ENCODE results near the gene KMT2C. TPM values are rescaled to one million over a fixed set of nuclear protein-coding genes. Genes with fewer than 3 reads are reported as not detected.
"Not testable (repeated sequence)": the region's sequence is repeated elsewhere in the genome, so short reads cannot be mapped to it uniquely, and the experiment has no call there.

KMT2C gene
- total RNA-seq, 1 donor from 2014 or later: 42.8 TPM

GRCh38 chr7:152362128-152362926 is 73.5 kb downstream of the KMT2C start:
- DNase-seq (ENCODE audit: low read depth): no peak

GRCh38 chr7:152355474-152356057 is 80.2 kb downstream of the KMT2C start:
- no peak for DNase-seq (ENCODE audit: low read depth)

GRCh38 chr7:152354061-152354460 is 81.7 kb downstream of the KMT2C start:
- no peak for DNase-seq (ENCODE audit: low read depth)

GRCh38 chr7:152353281-152353680 is 82.5 kb downstream of the KMT2C start:
- not testable (repeated sequence) for DNase-seq (ENCODE audit: low read depth)

- not testable (repeated sequence) for DNase-seq (ENCODE audit: low read depth)
These were observed 84.1 kb downstream of the KMT2C start for GRCh38 chr7:152351747-152352146.

GRCh38 chr7:152351168-152351567 is 84.6 kb downstream of the KMT2C start:
- no peak for DNase-seq (ENCODE audit: low read depth)

GRCh38 chr7:152347888-152348287 is 87.9 kb downstream of the KMT2C start:
- no peak for DNase-seq (ENCODE audit: low read depth)

- DNase-seq (ENCODE audit: low read depth): no peak
These were observed 91.5 kb downstream of the KMT2C start for GRCh38 chr7:152344253-152344652.

GRCh38 chr7:152342796-152343195 is 93.0 kb downstream of the KMT2C start:
- DNase-seq (ENCODE audit: low read depth): no peak

GRCh38 chr7:152341914-152342236 is 93.9 kb downstream of the KMT2C start:
- DNase-seq (ENCODE audit: low read depth): no peak

- peak; percentile 69 for DNase-seq (ENCODE audit: low read depth)
These were observed 94.5 kb downstream of the KMT2C start for GRCh38 chr7:152341039-152341913.

GRCh38 chr7:152340161-152340560 is 95.6 kb downstream of the KMT2C start:
- no peak for DNase-seq (ENCODE audit: low read depth)

- DNase-seq (ENCODE audit: low read depth): no peak
These were observed 97.2 kb downstream of the KMT2C start for GRCh38 chr7:152338561-152338960.

GRCh38 chr7:152336754-152337368 is 98.9 kb downstream of the KMT2C start:
- DNase-seq (ENCODE audit: low read depth): peak; percentile 61

GRCh38 chr7:152335900-152336571 is 99.8 kb downstream of the KMT2C start:
- DNase-seq (ENCODE audit: low read depth): no peak

- no peak for DNase-seq (ENCODE audit: low read depth)
These were observed 102.7 kb downstream of the KMT2C start for GRCh38 chr7:152333134-152333533.

- no peak for DNase-seq (ENCODE audit: low read depth)
These were observed 105.0 kb downstream of the KMT2C start for GRCh38 chr7:152330827-152331226.

GRCh38 chr7:152329469-152329868 is 106.3 kb downstream of the KMT2C start:
- no peak for DNase-seq (ENCODE audit: low read depth)

GRCh38 chr7:152328234-152328633 is 107.6 kb downstream of the KMT2C start:
- DNase-seq (ENCODE audit: low read depth): no peak

- DNase-seq (ENCODE audit: low read depth): no peak
These were observed 120.0 kb downstream of the KMT2C start for GRCh38 chr7:152315845-152316244.

Measured in myocyte (in vitro differentiated cells).